GM19025 (cell line): ENCODE results near the gene HRH1.

ENCODE experiments used
- ATAC-seq: cut with Tn5 transposase; IDR thresholded peaks from one replicate; pipeline ENCODE4 v1.9.1; 2021; ENCODE audit warnings: mild to moderate bottlenecking, low read depth, moderate library complexity; ENCODE audit not compliant: unreplicated experiment

Gene HRH1

DNA sequence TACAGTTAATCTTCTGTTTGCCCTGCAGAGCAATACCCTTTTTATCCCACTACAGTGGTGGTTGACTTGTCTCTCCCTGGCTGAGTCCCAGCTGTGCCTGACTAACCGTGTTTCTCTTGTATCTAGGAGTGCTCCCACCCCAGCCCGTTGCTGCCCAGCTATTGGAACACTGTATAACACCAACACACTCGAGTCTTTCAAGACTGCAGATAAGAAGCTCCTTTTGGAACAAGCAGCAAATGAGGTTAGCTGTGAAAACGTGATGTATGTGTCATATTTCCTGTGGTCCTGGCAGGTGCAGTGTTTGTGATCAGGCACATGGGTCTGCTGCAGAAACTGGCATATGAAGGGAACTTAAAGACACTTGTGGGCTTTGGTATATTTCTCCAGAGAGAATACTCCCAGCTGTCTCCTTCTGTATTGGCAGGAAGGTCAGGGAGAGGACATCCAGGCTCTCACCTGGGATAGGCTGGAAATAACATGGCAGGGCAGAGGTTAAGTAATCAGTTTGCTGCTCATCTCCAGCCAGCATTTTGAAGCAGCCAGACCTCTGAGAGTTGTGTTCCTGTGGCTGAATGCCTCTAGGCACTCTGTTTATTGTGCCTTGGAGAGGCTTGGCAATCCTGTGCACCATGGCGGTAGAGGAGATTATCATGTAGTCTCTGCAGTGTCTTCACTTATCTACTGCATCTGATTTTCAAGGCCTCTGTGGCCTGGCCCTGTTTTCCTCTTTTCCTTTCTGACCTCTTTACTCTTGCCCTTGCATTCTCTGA is 152.7 kb downstream of the HRH1 start:
- ATAC-seq = peak; percentile 58

DNA sequence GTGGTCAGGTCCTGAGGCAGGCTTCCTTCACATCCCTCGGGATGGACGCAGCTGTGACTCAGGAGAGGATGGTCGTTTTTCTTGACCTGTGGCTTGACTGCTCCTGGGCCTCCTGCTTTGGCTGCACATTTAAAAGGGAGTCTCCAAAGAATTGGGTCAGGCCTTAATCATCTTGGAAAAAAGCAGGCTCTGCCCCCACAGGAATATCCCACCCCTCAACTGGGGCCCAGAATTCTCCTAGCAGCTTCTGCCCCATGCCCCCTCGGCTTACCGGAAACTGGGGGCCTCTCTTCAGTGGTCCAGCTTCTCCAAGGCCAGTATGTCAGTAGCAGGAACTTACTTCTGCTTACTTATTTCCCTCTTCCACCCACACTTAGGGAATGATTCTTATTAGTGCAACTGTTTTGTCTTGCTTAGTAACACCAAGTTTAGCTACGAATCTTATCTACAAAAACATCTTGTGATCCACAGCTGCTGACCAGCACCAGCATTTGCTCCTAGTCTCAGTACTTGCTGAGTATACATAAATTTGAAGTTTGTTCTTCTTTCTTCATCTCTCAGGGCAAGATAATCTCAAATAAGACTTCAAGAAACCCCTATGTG is 153.6 kb downstream of the HRH1 start:
- no peak for ATAC-seq

- ATAC-seq = no peak
These were observed 156.0 kb downstream of the HRH1 start for GRCh38 chr3:11310258-11310657.

DNA sequence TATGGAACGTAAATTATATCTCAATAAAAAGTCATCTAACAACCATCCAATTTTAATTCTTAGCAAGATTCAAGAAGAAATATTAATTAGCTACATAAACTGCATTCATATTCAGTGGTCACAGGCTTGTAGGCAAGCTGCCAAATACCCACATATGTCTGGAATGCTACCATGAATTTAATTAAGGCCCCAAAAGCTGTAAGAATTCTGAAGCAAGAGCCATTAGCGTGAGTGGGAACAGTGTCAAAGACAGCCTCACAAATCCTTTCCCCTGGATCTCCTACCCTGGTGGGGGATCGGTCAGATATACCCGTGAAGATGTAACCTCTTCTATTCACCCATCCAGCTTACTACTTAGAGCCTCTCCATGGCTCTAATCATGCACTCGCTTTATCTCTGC is 157.9 kb downstream of the HRH1 start:
- ATAC-seq = no peak
